HG02885 (cell line): ENCODE results near the gene RFXAP.
"Not testable (repeated sequence)": the region's sequence is repeated elsewhere in the genome, so short reads cannot be mapped to it uniquely, and the experiment has no call there.

ENCODE experiments used
- ATAC-seq: cut with Tn5 transposase; IDR thresholded peaks from one replicate; pipeline ENCODE4 v1.9.1; 2021; ENCODE audit warnings: mild to moderate bottlenecking; ENCODE audit not compliant: unreplicated experiment, poor library complexity

The RFXAP gene

GRCh38 chr13:36818804-36819738, at the start of gene RFXAP:
Gene RFXAP (plus strand): TSS chr13:36819222. CDS start chr13:36819358, 136 bp downstream.
- peak; percentile 86 for ATAC-seq

- no peak for ATAC-seq
Measured at GRCh38 chr13:36769545-36769944, 49.5 kb upstream of the RFXAP start.

DNA sequence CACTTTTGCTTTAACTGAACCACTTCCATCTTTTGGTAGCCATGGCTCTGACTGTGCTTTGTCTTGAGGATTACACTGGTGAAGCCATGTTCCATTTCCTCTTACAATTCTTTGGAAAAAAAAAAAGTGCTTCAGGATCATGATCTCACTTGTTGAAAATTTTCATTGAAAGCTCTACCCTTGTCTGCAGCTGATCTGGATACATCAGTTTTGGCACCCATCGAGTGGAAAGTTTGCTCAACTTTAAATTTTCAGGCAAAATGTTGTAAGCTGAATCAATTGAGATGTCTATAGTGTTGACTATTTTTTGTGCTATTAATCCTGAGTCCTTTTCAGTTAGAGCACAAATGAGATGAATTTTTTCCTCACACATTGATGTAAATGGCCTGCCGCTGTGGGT, 48.3 kb upstream of the RFXAP start:
- no peak for ATAC-seq

GRCh38 chr13:36772853-36773252, 46.2 kb upstream of the RFXAP start:
- ATAC-seq = no peak

DNA sequence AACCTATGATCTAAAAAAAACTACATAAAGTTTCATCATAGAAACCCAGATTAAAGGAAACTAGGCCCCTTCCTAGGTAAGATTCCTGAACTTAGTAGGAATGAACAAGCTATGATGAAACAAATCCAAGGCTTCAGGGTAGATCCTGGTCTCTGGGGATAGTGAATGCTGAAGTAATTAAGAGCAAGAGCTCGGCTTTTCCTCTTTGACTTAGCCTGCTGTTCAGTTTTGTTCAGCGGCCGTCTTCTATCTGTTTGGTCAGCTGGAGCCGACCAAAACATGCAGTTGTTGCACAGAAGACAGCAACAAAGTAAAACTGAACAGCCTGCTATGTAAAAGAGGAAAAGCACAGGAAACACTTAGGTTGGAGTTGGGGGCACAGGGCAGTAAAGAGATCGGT, 44.1 kb upstream of the RFXAP start:
- no peak for ATAC-seq

GRCh38 chr13:36776175-36776574, 42.8 kb upstream of the RFXAP start:
- no peak for ATAC-seq

- ATAC-seq = peak; percentile 65
Measured at GRCh38 chr13:36778083-36778671, 40.8 kb upstream of the RFXAP start.

DNA sequence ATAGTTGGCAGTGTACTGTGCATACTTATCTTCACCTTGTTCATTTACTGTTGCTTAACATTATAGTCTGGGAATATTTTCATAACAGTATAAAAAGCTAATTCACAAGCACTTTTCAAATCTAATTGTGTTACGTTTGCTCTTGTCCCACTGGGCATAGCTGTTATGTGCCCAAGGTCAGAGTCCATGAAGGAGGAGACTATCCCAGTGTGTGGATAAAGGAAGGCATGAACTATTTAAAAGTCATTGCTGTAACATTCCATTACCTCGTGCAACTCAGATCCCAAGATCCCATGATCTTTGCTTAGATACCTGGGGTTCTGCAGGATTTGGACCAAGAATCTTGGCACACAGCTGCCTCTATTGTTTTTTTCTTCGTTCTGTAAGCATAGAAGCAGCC, 35.1 kb upstream of the RFXAP start:
- ATAC-seq = no peak

DNA sequence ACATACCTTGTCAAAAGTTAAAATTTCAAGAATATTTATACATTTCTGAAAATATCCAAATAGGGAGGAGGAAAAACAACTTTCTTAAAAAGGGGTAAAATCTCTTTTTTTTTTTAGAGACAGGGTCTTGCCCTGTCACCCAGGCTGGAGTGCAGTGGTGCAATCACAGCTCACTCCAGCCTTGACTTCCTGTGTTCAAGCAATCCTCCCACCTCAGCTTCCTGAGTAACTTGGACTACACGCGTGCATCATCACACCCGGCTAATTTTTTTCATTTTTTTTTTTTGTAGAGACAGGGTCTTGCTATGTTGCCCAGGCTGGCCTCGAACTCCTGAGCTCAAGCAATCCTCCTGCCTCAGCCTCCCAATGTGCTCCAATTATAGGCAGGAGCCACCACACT, 32.8 kb upstream of the RFXAP start:
- not testable (repeated sequence) for ATAC-seq

DNA sequence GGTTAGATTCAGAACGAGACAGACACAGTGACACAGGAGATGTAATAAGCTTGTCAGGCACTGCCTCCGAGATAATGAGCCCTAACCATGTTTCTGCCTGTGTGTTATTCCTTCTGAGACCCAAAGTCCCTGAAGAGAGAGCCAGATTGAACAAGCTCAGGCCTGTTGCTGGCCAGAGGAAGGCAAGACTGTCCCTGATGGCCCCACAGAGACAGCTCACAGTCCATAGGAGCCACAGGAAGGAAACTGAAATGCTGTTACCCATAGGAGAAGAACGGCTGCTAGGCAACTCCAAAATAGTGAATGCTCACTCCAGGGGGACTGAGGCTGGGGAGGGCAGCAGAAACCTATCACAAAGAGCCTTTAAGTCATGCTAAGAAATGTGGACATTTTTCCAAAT, 31.8 kb upstream of the RFXAP start:
- no peak for ATAC-seq

- ATAC-seq = no peak
Measured at GRCh38 chr13:36788276-36788675, 30.7 kb upstream of the RFXAP start.

- ATAC-seq = no peak
Measured at GRCh38 chr13:36789061-36789460, 30.0 kb upstream of the RFXAP start.

DNA sequence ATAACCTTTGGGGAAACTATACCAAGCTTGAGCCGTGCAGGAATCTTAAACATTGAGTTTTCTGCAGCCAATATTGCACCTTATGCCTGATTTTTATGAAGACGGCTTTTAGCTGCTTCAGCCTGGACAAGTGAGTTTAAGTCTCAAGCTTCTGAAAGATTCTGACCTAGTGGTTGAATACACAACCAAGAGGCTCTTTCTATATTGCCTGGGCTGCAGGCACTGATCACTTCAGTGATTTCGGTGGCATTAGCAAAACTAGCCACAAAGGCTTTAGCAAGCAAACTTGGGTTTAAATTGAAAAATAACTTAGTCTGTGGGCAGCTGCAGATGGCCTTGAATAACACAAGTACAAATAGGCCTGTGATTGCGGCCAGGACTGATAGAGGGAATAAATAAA, 29.3 kb upstream of the RFXAP start:
- ATAC-seq = no peak

- ATAC-seq = no peak
Measured at GRCh38 chr13:36794706-36795105, 24.3 kb upstream of the RFXAP start.

GRCh38 chr13:36795463-36795862, 23.6 kb upstream of the RFXAP start:
- no peak for ATAC-seq

- ATAC-seq = no peak
Measured at GRCh38 chr13:36796052-36796451, 23.0 kb upstream of the RFXAP start.

DNA sequence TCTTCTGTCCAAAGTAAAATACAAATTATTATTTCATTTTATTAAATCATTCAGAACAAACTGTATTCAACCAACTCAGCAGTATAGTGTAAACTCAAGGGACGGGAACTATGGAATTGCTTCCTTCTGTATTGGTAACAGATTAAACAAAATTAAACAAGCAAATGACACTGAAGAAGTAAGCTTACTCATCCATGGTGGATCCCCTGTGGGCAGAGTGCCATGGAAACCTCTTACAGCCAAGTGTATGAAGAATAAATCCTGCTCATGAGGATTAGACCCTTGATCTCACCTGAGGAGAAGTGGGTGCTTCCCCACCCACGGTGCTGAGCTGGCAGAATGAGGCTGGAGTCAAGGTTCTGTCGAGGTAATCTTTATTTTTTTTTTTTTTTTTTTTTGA, 18.0 kb upstream of the RFXAP start:
- ATAC-seq = no peak

- ATAC-seq = no peak
Measured at GRCh38 chr13:36804588-36804987, 14.4 kb upstream of the RFXAP start.

DNA sequence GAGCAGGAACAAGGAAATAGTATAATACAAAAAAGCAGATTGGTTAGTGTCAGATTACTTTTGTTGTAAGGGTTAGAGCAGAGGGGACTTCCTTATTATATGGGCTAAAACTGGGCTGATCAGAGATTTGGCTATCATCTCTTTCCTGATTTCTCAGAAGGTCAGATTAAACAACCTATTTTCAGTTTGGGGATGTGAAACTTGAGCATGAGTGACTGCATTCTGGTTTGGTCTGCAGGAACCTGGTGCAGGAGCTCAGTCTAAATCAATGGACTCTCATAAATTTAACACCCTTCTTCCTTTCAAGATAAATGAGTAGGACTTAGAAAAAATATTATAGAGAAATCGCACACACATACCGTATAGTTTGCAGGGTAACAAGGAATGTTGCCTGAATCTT, 12.9 kb upstream of the RFXAP start:
- ATAC-seq = peak; percentile 73

DNA sequence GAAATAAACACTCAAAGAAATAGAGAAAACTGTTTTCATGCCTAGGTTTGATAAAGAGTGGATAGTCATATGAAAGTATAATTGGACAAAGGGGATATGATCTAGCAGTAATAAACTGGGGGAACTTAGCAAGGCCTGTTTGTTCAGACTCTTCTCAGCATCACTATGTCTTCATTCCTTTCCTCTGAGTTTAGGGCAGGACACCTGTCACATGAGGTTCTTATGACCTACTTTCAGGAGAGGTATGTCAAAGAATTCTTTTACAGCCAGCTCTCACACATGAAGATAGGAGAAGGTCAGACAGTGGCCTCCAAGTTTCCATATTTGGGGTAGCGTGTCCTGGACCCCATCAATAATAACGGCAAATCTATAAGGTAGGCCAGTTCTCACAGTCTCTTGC, 11.4 kb upstream of the RFXAP start:
- no peak for ATAC-seq

- no peak for ATAC-seq
Measured at GRCh38 chr13:36813225-36813624, 5.8 kb upstream of the RFXAP start.

- no peak for ATAC-seq
Measured at GRCh38 chr13:36814465-36814864, 4.6 kb upstream of the RFXAP start.
